RWPE1 (cell line): ENCODE measurements around the gene UXS1.

Experiments used
- CTCF ChIA-PET: fragments of 350-600 bp; sonication (Branson Sonifier 250); formaldehyde crosslinking; extraction: SDS; loops from one replicate; lab custom pipeline; 2021; lab: Yijun Ruan, JAX
- POLR2A ChIA-PET: fragments of 400-600 bp; formaldehyde crosslinking; extraction: SDS; loops from one replicate; lab custom pipeline; 2020; ENCODE audit warnings: antibody characterized with exemption; ENCODE audit not compliant: low non-redundant PET; lab: Yijun Ruan, JAX
- DNase-seq: peaks from one replicate; pipeline ENCODE4 v3.0.0; 2012; ENCODE audit warnings: low spot score
- H3K27ac ChIP-seq: fragments of 450-650 bp; 2 replicates; pipeline ENCODE4 v1.5.1; 2017
- TF ChIP-seq, protein P1 (sequence below): fragments of 450-650 bp; conservative IDR thresholded peaks from 2 replicates; pipeline ENCODE4 v1.5.1; 2017; ENCODE audit warnings: low read depth, mild to moderate bottlenecking

Gene UXS1

DNA sequence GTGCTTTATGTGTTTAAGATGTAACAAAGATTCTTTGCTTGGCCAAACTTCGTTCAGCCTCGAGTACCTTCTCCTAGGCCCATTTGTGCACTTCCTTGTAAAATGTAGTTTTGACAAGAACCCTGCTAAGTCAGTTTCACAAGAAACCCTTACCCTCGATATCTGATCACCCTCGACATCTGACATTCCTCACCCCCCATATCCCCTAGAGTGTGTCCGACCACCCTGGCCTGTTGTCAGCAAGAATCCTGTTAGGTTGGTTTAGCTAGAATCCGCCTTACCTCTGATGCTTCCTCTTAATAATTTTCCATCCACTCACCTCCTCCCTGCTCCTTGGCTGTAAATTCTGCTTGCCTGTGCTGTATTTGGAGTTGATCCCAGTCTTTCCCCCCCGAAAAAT is 85.3 kb downstream of the UXS1 start:
- DNase-seq = no peak
- H3K27ac ChIP-seq = no peak overlapping the region
- ChIA-PET POLR2A (no interaction called here), CTCF (interaction anchor here (1.2 kb wide), 1 partner anchor 122 kb away, joined by 3 read pairs; no protein-coding TSS in a partner anchor)
- TF ChIP-seq, protein P1, sequence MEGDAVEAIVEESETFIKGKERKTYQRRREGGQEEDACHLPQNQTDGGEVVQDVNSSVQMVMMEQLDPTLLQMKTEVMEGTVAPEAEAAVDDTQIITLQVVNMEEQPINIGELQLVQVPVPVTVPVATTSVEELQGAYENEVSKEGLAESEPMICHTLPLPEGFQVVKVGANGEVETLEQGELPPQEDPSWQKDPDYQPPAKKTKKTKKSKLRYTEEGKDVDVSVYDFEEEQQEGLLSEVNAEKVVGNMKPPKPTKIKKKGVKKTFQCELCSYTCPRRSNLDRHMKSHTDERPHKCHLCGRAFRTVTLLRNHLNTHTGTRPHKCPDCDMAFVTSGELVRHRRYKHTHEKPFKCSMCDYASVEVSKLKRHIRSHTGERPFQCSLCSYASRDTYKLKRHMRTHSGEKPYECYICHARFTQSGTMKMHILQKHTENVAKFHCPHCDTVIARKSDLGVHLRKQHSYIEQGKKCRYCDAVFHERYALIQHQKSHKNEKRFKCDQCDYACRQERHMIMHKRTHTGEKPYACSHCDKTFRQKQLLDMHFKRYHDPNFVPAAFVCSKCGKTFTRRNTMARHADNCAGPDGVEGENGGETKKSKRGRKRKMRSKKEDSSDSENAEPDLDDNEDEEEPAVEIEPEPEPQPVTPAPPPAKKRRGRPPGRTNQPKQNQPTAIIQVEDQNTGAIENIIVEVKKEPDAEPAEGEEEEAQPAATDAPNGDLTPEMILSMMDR = no peak

DNA sequence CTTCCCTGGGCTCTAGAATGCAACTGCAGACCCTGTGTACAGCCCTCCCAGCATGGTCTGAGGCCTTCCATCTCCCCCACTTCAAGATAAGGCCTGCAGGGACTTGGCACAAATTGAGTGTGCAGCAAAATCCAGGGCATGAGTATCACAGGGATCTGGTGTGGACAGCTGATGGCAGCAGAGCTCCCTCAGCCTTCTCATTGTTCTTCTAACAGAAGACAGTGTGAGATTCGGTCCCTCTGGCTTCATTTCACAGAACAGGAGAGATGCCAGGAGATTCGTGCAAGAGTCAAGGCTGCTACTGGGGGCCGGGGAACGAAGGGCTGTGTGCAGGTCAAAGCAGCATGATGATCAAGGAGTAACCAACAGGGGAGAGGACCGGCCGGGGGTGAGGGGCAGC is 85.8 kb downstream of the UXS1 start:
- DNase-seq = no peak
- H3K27ac ChIP-seq = no peak overlapping the region
- TF ChIP-seq, protein P1 = peak; percentile 31
- CTCF ChIA-PET = interaction anchor here (1.2 kb wide), 1 partner anchor 123 kb away, joined by 3 read pairs; no protein-coding TSS in a partner anchor
- POLR2A ChIA-PET = no interaction called here

DNA sequence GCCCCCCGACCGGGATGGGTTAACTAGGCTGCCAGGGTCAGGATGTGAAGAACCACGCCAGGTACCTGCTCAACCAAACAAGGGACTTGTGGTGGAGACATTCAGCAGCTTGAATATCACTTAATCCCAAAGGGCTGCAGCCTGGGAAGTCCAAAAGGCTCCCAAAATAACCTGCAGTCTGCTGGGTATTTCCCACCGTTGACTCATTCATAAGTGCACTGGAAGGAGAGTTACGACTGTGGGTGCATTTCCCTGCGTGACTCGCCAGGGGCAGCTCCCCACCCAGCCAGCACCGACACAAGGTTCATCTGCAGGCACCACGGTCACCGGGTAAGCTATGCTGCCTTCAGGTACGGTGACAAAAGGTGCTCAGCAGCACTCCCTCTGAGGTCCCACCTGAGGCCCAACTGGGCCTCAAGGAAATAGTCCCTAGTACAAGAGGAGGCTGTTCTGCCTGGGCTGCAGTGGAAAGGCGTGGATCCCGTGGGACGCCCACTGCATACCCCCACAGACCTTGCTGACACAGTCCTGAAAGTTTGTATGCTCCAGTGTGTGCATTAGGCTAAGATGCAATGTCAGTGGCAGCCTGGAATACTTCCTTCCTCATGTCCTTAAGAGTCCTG is 86.5 kb downstream of the UXS1 start:
- CTCF ChIA-PET = interaction anchor here (1.2 kb wide), 1 partner anchor 124 kb away, joined by 3 read pairs; no protein-coding TSS in a partner anchor
- H3K27ac ChIP-seq = peak overlapping the region; percentile 6; the same call in 1 of the 2 replicates
- TF ChIP-seq, protein P1 = no peak
- POLR2A ChIA-PET = no interaction called here
- no peak for DNase-seq

DNA sequence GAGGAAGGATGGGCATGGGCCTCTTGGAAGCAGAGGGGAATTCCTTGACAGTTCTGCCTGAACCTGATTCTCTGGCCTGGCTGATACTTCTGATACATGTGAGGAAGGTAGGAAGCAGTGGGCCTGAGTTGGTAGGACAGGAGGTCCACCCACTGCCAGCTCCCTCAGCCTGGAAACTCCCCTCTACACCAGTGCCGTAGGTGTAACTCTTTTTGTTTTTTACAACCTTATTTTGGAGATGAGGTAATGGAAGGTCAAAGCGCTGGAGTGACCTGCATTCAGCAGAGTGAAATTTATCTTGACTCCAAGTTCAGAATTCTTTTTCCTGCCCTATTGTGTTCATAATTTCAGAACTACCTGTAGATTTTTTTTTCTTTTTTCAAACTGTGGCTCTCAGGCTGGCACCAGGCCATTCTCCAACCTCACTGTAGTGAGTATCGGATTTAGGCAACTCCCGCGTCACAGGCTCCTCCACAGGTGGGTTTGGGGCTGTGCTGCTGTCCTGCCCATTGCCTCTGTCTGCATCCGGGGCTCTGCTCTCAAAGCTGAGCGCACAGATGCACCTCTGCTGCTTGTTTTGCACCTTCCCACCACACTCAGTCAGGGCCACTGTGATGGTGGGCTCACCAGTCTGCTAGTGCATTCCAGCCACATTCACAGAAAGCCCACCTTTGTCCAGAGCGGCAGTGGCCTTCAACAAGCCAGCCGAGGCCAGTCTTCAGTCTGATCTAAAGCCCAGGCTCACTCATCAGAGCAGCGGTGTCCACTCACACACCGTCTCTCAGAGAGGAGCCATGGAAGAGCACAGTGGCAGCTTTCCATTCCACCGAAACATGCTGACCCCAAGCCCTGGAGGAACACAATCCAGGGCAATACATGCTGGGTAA is 87.2 kb downstream of the UXS1 start:
- TF ChIP-seq, protein P1 = no peak
- ChIA-PET CTCF (no interaction called here), POLR2A (no interaction called here)
- H3K27ac ChIP-seq = no peak overlapping the region
- DNase-seq = no peak

DNA sequence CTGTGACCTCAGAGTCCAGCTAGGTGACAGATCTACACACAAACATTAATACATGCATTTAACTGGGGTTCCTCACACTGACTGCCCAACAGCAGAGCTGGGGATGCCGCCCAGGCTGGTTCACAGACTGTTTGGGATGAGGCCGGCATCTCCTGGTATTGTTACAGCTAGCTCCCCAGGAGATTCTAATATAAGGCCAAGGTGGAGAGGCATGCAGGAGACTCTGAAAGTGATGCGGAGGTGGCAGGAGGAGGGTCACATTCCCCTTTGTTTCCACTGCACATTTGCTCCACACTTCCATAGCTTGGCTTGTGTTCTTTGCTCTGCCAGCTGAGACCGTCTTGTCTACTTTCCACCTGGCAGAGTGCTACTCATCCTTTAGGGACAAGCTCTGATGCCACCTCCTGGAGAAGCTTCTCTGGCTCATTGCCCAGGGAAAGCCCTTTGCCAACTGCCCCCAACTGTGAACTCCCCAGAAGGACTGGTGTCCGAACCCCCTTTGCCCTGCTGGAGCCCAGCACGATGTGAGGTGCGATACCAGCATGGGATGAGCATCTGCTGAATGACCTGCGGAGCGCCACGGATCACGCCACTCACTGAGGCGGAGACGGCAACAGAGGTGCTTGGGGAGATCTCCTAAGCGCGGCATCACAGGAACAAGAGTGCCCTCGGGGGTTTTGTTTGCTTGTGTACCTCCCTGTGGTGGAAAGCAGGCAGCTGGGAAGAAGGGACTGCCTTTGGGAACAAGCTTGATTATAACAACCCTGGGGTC is 88.8 kb downstream of the UXS1 start:
- ChIA-PET POLR2A (interaction anchor here (1.2 kb wide), 1 partner anchor 19 kb away, joined by 3 read pairs; no protein-coding TSS in a partner anchor), CTCF (interaction anchor here (0.5 to 1.6 kb wide), 4 partner anchors 144 to 1203 kb away, joined by 3 to 5 read pairs (median 3); no protein-coding TSS in a partner anchor)
- no peak for DNase-seq
- no peak overlapping the region for H3K27ac ChIP-seq
- TF ChIP-seq, protein P1 = no peak
